ENCODE measurements around the gene NRAP.

The NRAP gene

DNA sequence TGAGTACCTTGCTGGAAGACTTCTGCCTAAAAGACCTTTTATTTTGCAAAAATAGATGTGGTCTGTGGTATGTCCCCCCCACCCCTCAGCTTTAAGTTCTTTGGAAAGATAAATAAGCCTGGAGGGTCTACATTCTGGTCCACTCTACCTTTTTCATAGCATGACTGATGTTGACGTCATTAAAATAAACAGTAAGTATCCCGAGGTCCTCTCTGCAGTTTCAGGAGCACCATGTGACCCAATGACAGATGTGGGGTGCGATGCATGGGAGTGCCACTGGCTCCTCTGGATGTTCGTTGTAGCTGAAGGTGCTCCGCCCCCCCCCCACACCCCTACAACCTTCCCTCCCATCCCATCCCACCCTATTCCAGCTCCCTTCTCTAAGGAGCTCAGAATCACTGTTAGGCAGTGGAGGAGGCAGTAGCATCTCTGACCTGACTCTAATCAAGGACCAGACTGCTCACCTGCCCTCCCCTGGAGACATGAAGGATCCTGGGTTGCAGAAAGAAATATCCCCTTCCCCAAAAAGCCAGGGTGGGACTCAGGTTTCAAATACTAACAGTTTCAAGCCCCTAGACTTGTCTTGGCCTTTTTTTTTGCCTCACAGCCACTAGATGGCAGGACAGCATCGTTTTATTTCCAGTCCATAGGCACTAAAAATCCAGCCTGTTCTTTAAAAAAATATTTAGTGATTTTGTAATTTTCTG is 40.9 kb upstream of the NRAP start:
- TF ChIP-seq, protein P1, sequence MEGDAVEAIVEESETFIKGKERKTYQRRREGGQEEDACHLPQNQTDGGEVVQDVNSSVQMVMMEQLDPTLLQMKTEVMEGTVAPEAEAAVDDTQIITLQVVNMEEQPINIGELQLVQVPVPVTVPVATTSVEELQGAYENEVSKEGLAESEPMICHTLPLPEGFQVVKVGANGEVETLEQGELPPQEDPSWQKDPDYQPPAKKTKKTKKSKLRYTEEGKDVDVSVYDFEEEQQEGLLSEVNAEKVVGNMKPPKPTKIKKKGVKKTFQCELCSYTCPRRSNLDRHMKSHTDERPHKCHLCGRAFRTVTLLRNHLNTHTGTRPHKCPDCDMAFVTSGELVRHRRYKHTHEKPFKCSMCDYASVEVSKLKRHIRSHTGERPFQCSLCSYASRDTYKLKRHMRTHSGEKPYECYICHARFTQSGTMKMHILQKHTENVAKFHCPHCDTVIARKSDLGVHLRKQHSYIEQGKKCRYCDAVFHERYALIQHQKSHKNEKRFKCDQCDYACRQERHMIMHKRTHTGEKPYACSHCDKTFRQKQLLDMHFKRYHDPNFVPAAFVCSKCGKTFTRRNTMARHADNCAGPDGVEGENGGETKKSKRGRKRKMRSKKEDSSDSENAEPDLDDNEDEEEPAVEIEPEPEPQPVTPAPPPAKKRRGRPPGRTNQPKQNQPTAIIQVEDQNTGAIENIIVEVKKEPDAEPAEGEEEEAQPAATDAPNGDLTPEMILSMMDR (IDR thresholded peaks at IDR 0.05): no peak
- H3K27me3 ChIP-seq: no peaks in the 10 kb centered on the region
- H3K4me3 ChIP-seq (ENCODE audit: low read depth in 1 of 2, low read length in 1 of 2): no peak overlapping the region
- no peaks in the 10 kb centered on the region for H3K4me1 ChIP-seq (ENCODE audit: control insufficient read depth in 1 of 2, insufficient read depth in 1 of 2, low read depth in 1 of 2, low read length in 1 of 2)
- no peaks in the 10 kb centered on the region for H3K36me3 ChIP-seq
- H3K27ac ChIP-seq: no peak overlapping the region
- H3K9me3 ChIP-seq: no peaks in the 10 kb centered on the region

DNA sequence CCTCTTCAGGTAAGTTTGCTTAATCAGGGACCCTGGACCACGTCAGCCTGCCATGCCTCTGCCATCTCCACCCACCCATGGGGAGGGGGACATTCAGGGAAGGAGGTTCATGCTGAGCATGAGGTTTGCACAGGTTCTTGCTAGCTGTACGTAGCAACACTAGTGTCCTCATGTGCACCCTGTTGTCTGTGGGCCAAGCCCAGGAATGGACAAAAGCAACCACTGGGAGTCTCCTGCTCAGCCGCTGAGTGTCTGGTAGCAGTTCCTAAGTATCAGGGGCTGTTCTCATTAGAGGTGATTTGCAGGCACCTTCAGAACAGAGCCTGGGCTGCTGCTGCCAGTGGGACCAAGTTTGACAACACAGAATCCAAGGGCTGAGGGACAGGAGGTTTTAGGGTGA is 33.8 kb upstream of the NRAP start:
- Histone ChIP-seq H3K4me1 (ENCODE audit: control insufficient read depth in 1 of 2, insufficient read depth in 1 of 2, low read depth in 1 of 2, low read length in 1 of 2) (no peaks in the 10 kb centered on the region), H3K9me3 (no peaks in the 10 kb centered on the region), H3K27ac (no peak overlapping the region), H3K36me3 (peaks cover 6% of the 10 kb centered on the region), H3K4me3 (ENCODE audit: low read depth in 1 of 2, low read length in 1 of 2) (no peak overlapping the region), H3K27me3 (no peaks in the 10 kb centered on the region)
- TF ChIP-seq, protein P1 (IDR thresholded peaks at IDR 0.05): no peak

DNA sequence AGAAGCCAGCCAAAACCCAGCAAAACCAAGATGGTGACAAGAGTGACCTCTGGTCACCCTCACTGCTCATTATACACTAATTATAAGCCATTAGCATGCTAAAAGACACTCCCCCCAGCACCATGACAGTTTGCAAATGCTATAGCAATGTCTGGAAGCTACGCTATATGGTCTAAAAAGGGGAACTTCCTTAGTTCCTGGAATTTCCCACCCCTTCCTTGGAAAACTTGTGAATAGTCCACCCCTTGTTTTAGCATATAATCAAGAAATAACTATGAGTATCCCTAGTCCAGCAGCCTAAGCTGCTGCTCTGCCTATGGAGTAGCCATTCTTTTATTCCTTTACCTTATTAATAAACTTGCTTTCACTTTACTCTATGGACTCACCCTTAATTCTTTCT is 31.9 kb upstream of the NRAP start:
- Histone ChIP-seq H3K36me3 (peaks cover 6% of the 10 kb centered on the region), H3K4me1 (ENCODE audit: control insufficient read depth in 1 of 2, insufficient read depth in 1 of 2, low read depth in 1 of 2, low read length in 1 of 2) (no peaks in the 10 kb centered on the region), H3K27me3 (no peaks in the 10 kb centered on the region), H3K4me3 (ENCODE audit: low read depth in 1 of 2, low read length in 1 of 2) (no peak overlapping the region), H3K9me3 (no peaks in the 10 kb centered on the region), H3K27ac (no peak overlapping the region)
- TF ChIP-seq, protein P1 (IDR thresholded peaks at IDR 0.05): no peak

DNA sequence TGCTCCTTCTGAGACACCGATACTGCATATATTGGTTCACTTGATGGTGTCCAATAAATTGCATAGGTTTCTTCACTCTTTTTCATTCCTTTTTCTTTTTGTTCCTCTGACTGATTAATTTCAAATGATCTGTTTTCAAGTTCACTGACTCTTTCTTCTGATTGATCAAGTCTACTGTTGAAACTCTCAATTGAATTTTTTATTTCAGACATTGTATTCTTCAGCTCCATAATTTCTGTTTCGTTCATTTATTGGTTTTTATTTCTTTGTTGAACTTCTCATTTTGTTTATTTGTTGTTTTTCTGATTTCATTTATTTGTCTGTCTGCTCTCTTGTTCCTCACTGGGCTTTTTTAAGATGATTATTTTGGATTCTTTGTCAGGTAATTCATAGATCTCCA is 29.5 kb upstream of the NRAP start:
- peaks cover 6% of the 10 kb centered on the region for H3K36me3 ChIP-seq
- H3K4me3 ChIP-seq (ENCODE audit: low read depth in 1 of 2, low read length in 1 of 2): no peak overlapping the region
- H3K27me3 ChIP-seq: no peaks in the 10 kb centered on the region
- TF ChIP-seq, protein P1 (IDR thresholded peaks at IDR 0.05): no peak
- no peaks in the 10 kb centered on the region for H3K4me1 ChIP-seq (ENCODE audit: control insufficient read depth in 1 of 2, insufficient read depth in 1 of 2, low read depth in 1 of 2, low read length in 1 of 2)
- H3K27ac ChIP-seq: no peak overlapping the region
- no peaks in the 10 kb centered on the region for H3K9me3 ChIP-seq

DNA sequence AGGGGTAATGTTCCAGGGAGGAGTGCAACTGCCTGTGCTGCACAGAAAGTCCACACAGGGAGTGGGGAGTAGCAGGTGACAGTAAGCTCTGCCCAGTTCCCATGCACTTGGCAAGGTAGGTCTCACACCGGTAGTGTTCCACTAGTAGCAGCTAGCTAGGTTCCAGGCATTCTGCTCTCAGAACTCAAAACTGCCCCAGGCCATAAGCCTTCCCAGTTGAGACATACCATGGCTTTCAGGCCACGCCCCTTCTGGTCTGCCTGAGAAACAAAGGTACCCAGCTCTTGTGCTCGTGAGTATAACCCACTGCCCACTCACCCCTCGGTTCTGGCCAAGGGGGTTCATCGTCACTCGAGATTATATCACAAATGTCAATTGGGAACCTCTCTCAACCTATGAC is 28.4 kb upstream of the NRAP start:
- Histone ChIP-seq H3K4me1 (ENCODE audit: control insufficient read depth in 1 of 2, insufficient read depth in 1 of 2, low read depth in 1 of 2, low read length in 1 of 2) (no peaks in the 10 kb centered on the region), H3K27ac (no peak overlapping the region), H3K27me3 (no peaks in the 10 kb centered on the region), H3K9me3 (no peaks in the 10 kb centered on the region), H3K36me3 (no peaks in the 10 kb centered on the region), H3K4me3 (ENCODE audit: low read depth in 1 of 2, low read length in 1 of 2) (no peak overlapping the region)
- TF ChIP-seq, protein P1 (IDR thresholded peaks at IDR 0.05): no peak

All from neutrophil (primary cell).